ENCODE results near the gene USP9X.
A peak's percentile ranks its signal among the peaks of the same experiment; 100 is the strongest.

The USP9X gene

DNA sequence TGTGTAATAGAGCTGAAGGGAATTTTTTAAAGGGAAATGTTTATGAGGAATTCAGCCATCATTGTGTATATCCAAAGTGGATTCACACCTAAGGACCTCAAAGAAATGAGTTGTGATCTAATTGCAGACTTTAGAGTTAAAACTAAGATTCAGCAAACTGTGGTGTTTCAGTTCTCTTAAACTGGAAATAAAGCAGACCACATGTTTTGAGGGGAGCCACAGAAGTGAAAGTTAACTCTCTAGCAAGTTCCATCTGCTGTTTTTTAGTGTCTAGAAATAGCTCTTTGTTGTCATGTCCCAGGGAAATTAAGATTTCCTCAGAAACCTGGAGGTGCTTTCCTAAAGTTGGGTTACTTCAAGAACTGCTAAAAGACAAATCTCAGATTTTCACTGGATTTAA lies 151.4 kb downstream of the USP9X start:
- H3K4me1 ChIP-seq (ENCODE audit: low read length): peaks cover 68% of the 10 kb centered on the region
- no peaks in the 10 kb centered on the region for H4K20me1 ChIP-seq (ENCODE audit: insufficient read depth, low read length)
- H3K9ac ChIP-seq (ENCODE audit: low read length): no peak overlapping the region

DNA sequence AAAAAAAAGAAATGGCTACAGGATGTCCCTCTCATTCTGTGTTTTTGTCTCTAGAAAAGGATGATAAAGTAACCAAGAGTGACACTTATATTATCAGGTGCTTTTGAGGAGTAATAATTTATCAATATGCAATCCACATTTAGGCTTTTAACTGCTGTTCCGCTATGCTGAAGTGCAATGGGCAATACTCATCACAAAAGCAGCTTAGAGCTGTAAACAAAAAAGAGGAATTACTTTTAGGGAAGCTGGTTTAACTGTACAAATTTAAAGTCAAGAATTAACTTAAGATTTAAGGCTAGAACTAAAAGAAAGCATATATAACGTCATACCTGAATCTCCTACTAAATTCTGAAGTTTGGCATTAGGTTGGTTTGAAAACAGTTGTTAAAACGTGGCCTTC lies 155.3 kb downstream of the USP9X start:
- Histone ChIP-seq H3K4me3 (ENCODE audit: low read length) (0 out of 2 replicates have a peak overlapping the region, but pooled peaks have one; percentile 0), H3K9me3 (ENCODE audit: insufficient read depth, low read length) (no peaks in the 10 kb centered on the region), H3K27ac (ENCODE audit: low read length) (peak overlapping the region; percentile 39; the same call in 1 of the 2 replicates), H3K79me2 (ENCODE audit: low read length) (no peaks in the 10 kb centered on the region), H2AFZ (ENCODE audit: low read depth, low read length) (no peak overlapping the region), H3K9ac (ENCODE audit: low read length) (no peak overlapping the region), H3K4me2 (ENCODE audit: low read length) (peak overlapping the region; percentile 47), H4K20me1 (ENCODE audit: insufficient read depth, low read length) (no peaks in the 10 kb centered on the region), H3K27me3 (ENCODE audit: low read depth, low read length) (no peaks in the 10 kb centered on the region), H3K4me1 (ENCODE audit: low read length) (peaks cover 46% of the 10 kb centered on the region), H3K36me3 (replicated peaks; ENCODE audit: low read depth, low read length) (peaks cover 8% of the 10 kb centered on the region)
- TF ChIP-seq, protein P1, sequence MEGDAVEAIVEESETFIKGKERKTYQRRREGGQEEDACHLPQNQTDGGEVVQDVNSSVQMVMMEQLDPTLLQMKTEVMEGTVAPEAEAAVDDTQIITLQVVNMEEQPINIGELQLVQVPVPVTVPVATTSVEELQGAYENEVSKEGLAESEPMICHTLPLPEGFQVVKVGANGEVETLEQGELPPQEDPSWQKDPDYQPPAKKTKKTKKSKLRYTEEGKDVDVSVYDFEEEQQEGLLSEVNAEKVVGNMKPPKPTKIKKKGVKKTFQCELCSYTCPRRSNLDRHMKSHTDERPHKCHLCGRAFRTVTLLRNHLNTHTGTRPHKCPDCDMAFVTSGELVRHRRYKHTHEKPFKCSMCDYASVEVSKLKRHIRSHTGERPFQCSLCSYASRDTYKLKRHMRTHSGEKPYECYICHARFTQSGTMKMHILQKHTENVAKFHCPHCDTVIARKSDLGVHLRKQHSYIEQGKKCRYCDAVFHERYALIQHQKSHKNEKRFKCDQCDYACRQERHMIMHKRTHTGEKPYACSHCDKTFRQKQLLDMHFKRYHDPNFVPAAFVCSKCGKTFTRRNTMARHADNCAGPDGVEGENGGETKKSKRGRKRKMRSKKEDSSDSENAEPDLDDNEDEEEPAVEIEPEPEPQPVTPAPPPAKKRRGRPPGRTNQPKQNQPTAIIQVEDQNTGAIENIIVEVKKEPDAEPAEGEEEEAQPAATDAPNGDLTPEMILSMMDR (IDR thresholded peaks at IDR 0.05; ENCODE audit: low read depth, low read length): no peak
- TF ChIP-seq EZH2phosphoT487 (IDR thresholded peaks at IDR 0.05; ENCODE audit: low read depth): no peak

More for the DNA sequence above, 151.4 kb downstream of the USP9X start:
- H3K36me3 ChIP-seq (replicated peaks; ENCODE audit: low read depth, low read length): peaks cover 34% of the 10 kb centered on the region
- 0 out of 2 replicates have a peak overlapping the region, but pooled peaks have one; percentile 6 for H3K4me3 ChIP-seq (ENCODE audit: low read length)
- TF ChIP-seq, protein P1 (IDR thresholded peaks at IDR 0.05; ENCODE audit: low read depth, low read length): no peak
- TF ChIP-seq EZH2phosphoT487 (IDR thresholded peaks at IDR 0.05; ENCODE audit: low read depth): 0 out of 2 replicates have a peak, but pooled peaks have one; percentile 50
- peak overlapping the region; percentile 82 for H3K27ac ChIP-seq (ENCODE audit: low read length)
- H3K27me3 ChIP-seq (ENCODE audit: low read depth, low read length): no peaks in the 10 kb centered on the region
- no peak overlapping the region for H2AFZ ChIP-seq (ENCODE audit: low read depth, low read length)
- peak overlapping the region; percentile 78 for H3K4me2 ChIP-seq (ENCODE audit: low read length)
- H3K79me2 ChIP-seq (ENCODE audit: low read length): no peaks in the 10 kb centered on the region
- H3K9me3 ChIP-seq (ENCODE audit: insufficient read depth, low read length): no peaks in the 10 kb centered on the region

DNA sequence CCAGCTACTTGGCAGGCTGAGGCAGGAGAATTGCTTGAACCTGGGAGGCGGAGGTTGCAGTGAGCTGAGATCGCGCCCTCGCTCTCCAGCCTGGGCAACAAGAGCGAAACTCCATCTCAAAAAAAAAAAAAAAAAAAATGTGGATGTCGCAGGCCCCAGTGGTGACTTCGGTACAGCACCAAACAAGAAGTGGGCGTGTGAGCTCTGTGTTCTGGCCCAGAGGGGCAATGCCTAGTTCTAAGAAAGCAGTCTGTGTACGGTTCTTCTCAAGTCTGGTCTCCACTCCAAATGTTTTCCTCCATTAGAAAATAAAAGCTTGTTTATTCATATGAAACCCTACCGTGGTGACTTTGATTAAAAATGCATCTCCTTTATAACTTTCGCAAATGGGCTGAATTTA lies 156.7 kb downstream of the USP9X start:
- no peak overlapping the region for H3K9ac ChIP-seq (ENCODE audit: low read length)
- H3K4me2 ChIP-seq (ENCODE audit: low read length): no peak overlapping the region
- TF ChIP-seq, protein P1 (IDR thresholded peaks at IDR 0.05; ENCODE audit: low read depth, low read length): no peak
- TF ChIP-seq EZH2phosphoT487 (IDR thresholded peaks at IDR 0.05; ENCODE audit: low read depth): no peak
- no peak overlapping the region for H3K27ac ChIP-seq (ENCODE audit: low read length)
- no peaks in the 10 kb centered on the region for H3K9me3 ChIP-seq (ENCODE audit: insufficient read depth, low read length)
- no peaks in the 10 kb centered on the region for H3K79me2 ChIP-seq (ENCODE audit: low read length)
- H3K36me3 ChIP-seq (replicated peaks; ENCODE audit: low read depth, low read length): peaks cover 4% of the 10 kb centered on the region
- no peak overlapping the region for H3K4me3 ChIP-seq (ENCODE audit: low read length)
- H3K4me1 ChIP-seq (ENCODE audit: low read length): peaks cover 35% of the 10 kb centered on the region
- H3K27me3 ChIP-seq (ENCODE audit: low read depth, low read length): no peaks in the 10 kb centered on the region
- no peaks in the 10 kb centered on the region for H4K20me1 ChIP-seq (ENCODE audit: insufficient read depth, low read length)
- no peak overlapping the region for H2AFZ ChIP-seq (ENCODE audit: low read depth, low read length)

DNA sequence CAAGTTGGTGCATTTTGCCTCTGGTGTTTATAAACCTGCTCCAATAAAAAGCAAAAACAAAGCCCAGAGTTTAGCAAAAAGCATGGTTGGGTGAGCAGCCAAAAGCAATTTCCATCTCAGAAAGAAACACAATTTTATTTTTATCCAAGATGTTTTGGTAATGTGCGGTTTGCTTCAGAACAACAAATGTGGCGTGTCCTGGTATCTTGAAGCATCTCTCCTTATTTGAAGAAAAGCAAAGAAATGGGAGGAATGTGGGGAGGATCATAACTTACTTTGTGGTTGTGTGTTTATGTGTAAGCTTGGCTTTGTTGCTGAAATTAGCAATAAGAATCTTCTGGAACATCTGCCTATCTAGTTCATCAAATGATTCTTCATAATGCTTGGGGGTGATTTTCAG lies 160.4 kb downstream of the USP9X start:
- Histone ChIP-seq H3K36me3 (replicated peaks; ENCODE audit: low read depth, low read length) (no peaks in the 10 kb centered on the region), H4K20me1 (ENCODE audit: insufficient read depth, low read length) (no peaks in the 10 kb centered on the region), H3K9ac (ENCODE audit: low read length) (no peak overlapping the region), H2AFZ (ENCODE audit: low read depth, low read length) (no peak overlapping the region), H3K9me3 (ENCODE audit: insufficient read depth, low read length) (no peaks in the 10 kb centered on the region), H3K79me2 (ENCODE audit: low read length) (no peaks in the 10 kb centered on the region), H3K4me2 (ENCODE audit: low read length) (no peak overlapping the region), H3K4me1 (ENCODE audit: low read length) (peaks cover 7% of the 10 kb centered on the region), H3K27ac (ENCODE audit: low read length) (no peak overlapping the region), H3K4me3 (ENCODE audit: low read length) (no peak overlapping the region), H3K27me3 (ENCODE audit: low read depth, low read length) (no peaks in the 10 kb centered on the region)
- TF ChIP-seq EZH2phosphoT487 (IDR thresholded peaks at IDR 0.05; ENCODE audit: low read depth): no peak
- TF ChIP-seq, protein P1 (IDR thresholded peaks at IDR 0.05; ENCODE audit: low read depth, low read length): no peak
